ENCODE data around the gene VAMP1. TPM values are rescaled to one million over a fixed set of nuclear protein-coding genes. Genes with fewer than 3 reads are reported as not detected.
A peak's percentile ranks its signal among the peaks of the same experiment; 100 is the strongest.

Gene VAMP1
- total RNA-seq, 1 experiment from 2014 or later, result 11.2 TPM

- CTCF ChIA-PET, result interaction anchor here (0.7 to 1.5 kb wide), 3 partner anchors 89 to 143 kb away, joined by 4 to 7 read pairs (median 4); no protein-coding TSS in a partner anchor
- Histone ChIP-seq H3K27ac (ENCODE audit: low read length) (no peak overlapping the region), H3K4me3 (ENCODE audit: low read depth in 2 of 2, low read length in 2 of 2) (no peak overlapping the region), H3K9me3 (ENCODE audit: control insufficient read depth, insufficient read depth, low read depth, low read length) (no peaks in the 10 kb centered on the region), H3K36me3 (ENCODE audit: control insufficient read depth, insufficient read depth, low read length) (no peaks in the 10 kb centered on the region; the same call in none of the 2 replicates), H3K27me3 (ENCODE audit: control insufficient read depth, insufficient read depth, low read length) (no peaks in the 10 kb centered on the region), H3K4me1 (ENCODE audit: control insufficient read depth, insufficient read depth, low read length) (peaks cover 11% of the 10 kb centered on the region)
- in situ Hi-C loops (cut with HindIII; ENCODE audit: low pct_unique_long_range_greater_than_20kb, low sequenced_read_pairs) (no loop called here), intact Hi-C loops (cut with micrococcal nuclease; ENCODE audit: unreplicated experiment) (loop anchor here (5.0 kb wide), 1 partner anchor 139 kb away; no protein-coding TSS in a partner anchor)
- POLR2A ChIA-PET, result interaction anchor here (0.6 kb wide), 1 partner anchor 407 kb away, joined by 3 read pairs; no protein-coding TSS in a partner anchor
- TF ChIP-seq POLR2AphosphoS5 (IDR thresholded peaks at IDR 0.05; ENCODE audit: low read depth, low read length), result no peak
- DNase-seq (ENCODE audit: low read depth, low spot score) (no peak), ATAC-seq (no peak)
- BruUV-seq (replicated peaks), result no TSS peak
Measured at GRCh38 chr12:6466184-6466573, 4.3 kb downstream of the VAMP1 start.

DNA sequence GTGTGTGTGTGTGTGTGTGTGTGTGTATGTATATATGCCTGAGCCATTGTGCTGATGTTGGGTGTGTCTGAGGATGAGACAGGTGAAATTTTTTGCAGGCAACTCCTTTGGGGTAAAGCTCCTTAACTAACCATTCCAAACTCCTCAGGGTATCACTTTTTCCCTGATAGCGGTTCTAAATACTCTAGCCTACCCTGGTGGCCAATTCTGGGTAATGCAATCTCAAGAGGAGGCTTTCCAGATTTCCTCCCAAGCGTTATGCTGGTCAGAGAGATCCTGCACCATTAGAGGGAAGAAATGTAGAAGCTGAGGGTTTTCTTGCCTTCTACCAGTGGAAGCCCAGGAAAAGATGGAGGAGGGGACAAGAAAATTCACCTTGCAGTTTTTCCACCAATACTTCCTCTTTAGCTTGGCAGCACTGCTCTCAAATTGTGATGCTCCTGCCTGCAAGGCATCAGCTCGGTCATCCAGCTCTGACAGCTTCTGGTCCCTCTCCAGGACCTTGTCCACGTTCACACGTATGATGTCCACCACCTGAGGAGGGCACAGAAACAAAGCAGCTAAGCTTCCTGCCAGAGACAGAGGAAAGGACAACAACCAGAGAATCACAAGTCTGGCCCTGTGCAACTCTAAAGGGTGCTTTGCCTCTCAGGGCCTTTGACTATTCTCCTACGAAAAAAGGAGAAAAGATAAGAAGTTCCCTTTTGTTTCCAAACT lies 4.9 kb downstream of the VAMP1 start:
- DNase-seq (ENCODE audit: low read depth, low spot score), result peak; percentile 41
- Histone ChIP-seq H3K4me3 (ENCODE audit: low read depth in 2 of 2, low read length in 2 of 2) (no peak overlapping the region), H3K9me3 (ENCODE audit: control insufficient read depth, insufficient read depth, low read depth, low read length) (no peaks in the 10 kb centered on the region), H3K4me1 (ENCODE audit: control insufficient read depth, insufficient read depth, low read length) (peaks cover 9% of the 10 kb centered on the region), H3K27me3 (ENCODE audit: control insufficient read depth, insufficient read depth, low read length) (no peaks in the 10 kb centered on the region), H3K27ac (ENCODE audit: low read length) (no peak overlapping the region), H3K36me3 (ENCODE audit: control insufficient read depth, insufficient read depth, low read length) (no peaks in the 10 kb centered on the region; the same call in none of the 2 replicates)
- peak; percentile 64; the same call in 1 of the 2 replicates for ATAC-seq
- intact Hi-C loops (cut with micrococcal nuclease; ENCODE audit: unreplicated experiment) (loop anchor here (1.0 to 5.0 kb wide), 2 partner anchors 42 to 138 kb away; no protein-coding TSS in a partner anchor), in situ Hi-C loops (cut with HindIII; ENCODE audit: low pct_unique_long_range_greater_than_20kb, low sequenced_read_pairs) (no loop called here)
- CTCF ChIA-PET, result interaction anchor here (0.6 to 1.5 kb wide), 6 partner anchors 23 to 143 kb away, joined by 3 to 7 read pairs (median 4); no protein-coding TSS in a partner anchor
- TF ChIP-seq, protein P1, sequence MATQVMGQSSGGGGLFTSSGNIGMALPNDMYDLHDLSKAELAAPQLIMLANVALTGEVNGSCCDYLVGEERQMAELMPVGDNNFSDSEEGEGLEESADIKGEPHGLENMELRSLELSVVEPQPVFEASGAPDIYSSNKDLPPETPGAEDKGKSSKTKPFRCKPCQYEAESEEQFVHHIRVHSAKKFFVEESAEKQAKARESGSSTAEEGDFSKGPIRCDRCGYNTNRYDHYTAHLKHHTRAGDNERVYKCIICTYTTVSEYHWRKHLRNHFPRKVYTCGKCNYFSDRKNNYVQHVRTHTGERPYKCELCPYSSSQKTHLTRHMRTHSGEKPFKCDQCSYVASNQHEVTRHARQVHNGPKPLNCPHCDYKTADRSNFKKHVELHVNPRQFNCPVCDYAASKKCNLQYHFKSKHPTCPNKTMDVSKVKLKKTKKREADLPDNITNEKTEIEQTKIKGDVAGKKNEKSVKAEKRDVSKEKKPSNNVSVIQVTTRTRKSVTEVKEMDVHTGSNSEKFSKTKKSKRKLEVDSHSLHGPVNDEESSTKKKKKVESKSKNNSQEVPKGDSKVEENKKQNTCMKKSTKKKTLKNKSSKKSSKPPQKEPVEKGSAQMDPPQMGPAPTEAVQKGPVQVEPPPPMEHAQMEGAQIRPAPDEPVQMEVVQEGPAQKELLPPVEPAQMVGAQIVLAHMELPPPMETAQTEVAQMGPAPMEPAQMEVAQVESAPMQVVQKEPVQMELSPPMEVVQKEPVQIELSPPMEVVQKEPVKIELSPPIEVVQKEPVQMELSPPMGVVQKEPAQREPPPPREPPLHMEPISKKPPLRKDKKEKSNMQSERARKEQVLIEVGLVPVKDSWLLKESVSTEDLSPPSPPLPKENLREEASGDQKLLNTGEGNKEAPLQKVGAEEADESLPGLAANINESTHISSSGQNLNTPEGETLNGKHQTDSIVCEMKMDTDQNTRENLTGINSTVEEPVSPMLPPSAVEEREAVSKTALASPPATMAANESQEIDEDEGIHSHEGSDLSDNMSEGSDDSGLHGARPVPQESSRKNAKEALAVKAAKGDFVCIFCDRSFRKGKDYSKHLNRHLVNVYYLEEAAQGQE (IDR thresholded peaks at IDR 0.05; ENCODE audit: insufficient read depth in 1 of 2, low read depth in 2 of 2, low read length in 1 of 2), result no peak
- TF ChIP-seq, protein P2, sequence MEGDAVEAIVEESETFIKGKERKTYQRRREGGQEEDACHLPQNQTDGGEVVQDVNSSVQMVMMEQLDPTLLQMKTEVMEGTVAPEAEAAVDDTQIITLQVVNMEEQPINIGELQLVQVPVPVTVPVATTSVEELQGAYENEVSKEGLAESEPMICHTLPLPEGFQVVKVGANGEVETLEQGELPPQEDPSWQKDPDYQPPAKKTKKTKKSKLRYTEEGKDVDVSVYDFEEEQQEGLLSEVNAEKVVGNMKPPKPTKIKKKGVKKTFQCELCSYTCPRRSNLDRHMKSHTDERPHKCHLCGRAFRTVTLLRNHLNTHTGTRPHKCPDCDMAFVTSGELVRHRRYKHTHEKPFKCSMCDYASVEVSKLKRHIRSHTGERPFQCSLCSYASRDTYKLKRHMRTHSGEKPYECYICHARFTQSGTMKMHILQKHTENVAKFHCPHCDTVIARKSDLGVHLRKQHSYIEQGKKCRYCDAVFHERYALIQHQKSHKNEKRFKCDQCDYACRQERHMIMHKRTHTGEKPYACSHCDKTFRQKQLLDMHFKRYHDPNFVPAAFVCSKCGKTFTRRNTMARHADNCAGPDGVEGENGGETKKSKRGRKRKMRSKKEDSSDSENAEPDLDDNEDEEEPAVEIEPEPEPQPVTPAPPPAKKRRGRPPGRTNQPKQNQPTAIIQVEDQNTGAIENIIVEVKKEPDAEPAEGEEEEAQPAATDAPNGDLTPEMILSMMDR (IDR thresholded peaks at IDR 0.05), result peak; percentile 83
- TF ChIP-seq SIN3A (IDR thresholded peaks at IDR 0.05; ENCODE audit: borderline replicate concordance, insufficient read depth, low read depth, low read length) (no peak), TCF7L2 (IDR thresholded peaks at IDR 0.05; ENCODE audit: low read depth, low read length) (no peak), POLR2AphosphoS5 (IDR thresholded peaks at IDR 0.05; ENCODE audit: low read depth, low read length) (no peak)
- POLR2A ChIA-PET, result interaction anchor here (0.6 kb wide), 2 partner anchors 145 to 408 kb away, joined by 3 read pairs; no protein-coding TSS in a partner anchor
- no TSS peak for BruUV-seq (replicated peaks)

Measured in Panc1 (cell line).